Measurements from ENCODE around the gene ZMYM2.

ZMYM2 gene

DNA sequence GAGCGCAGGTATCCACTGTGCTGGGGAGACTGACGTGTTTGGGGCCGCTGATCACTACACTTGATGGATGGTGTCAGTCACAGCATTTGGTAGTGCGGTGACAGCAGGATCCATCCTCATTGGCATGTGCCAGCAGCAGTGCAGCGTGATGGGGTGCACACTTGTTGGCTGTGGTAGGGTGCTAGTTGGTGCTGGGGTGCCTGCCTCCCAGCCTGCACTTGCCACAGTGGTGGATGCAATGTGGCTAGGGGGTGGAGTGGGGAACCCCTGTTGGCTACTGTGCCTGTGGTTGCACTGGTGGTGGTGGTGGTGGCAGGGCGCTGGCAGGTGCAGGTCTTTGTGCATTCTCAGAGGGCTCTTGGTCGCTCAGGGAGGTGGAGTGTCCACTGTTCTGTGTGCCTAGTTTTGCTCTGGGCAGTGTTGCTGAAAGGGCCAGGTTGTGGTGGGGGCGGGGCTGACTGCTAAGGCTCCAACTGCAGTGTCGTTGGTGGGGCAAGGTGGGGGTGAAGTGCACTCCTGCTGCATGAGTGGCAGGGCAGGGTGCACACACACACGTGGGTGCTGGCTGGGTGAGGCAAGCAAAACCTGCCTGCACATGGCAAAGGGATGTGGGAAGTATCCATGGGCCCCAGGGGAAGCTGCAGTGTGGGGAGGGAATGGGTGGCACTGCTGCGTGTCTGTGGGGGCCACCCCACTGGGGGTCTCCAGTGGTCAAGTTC is 84.8 kb downstream of the ZMYM2 start:
- DNase-seq (ENCODE audit: extremely low read depth in 1 of 2, low read depth in 1 of 2): no peak

DNA sequence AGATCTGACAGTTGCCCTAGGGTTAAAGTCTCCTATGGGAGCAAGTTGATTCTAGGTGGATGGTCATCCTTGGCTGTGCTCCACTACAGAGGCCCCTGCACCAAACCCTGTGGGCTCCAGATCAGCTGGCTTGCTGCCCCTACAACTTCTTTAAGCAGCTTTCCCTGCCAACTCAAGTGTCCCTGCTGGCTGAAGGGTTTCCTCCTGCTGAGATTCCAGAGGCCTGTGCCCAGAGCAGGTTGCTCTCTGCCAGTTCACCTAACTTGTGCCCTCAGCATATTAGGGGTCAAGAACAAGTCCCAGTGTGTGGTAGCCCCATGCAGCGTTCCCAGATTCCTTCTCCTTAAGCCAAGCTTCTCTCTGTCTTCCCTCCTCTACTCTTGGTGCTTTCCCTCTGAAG is 85.6 kb downstream of the ZMYM2 start:
- DNase-seq (ENCODE audit: extremely low read depth in 1 of 2, low read depth in 1 of 2): no peak

DNA sequence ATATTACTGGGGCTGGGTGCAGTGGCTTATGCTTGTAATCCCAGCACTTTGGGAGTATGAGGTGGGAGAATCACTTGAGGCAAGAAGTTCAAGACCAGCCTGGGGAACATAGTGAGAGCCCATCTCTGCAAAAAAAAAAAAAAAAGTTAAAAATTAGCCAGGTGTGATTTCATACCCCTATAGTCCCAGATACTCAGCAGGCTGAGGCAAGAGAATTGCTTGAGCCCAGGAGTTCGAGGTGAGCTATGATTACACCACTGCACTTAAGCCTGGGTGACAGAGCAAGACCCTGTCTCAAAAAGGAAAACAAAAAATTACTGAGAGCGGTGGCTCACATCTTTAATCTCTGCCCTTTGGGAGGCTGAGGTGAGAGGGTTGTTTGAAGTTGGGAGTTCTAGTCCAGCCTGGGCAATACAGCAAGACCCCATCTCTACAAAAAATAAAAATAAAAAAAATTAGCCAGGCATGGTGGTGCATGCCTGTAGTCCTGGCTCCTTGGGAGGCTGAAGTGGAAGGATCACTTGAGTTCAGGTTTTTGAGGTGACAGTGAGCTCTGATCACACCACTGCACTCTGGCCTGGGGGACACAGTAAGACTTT is 87.5 kb downstream of the ZMYM2 start:
- DNase-seq (ENCODE audit: extremely low read depth in 1 of 2, low read depth in 1 of 2): no peak

DNA sequence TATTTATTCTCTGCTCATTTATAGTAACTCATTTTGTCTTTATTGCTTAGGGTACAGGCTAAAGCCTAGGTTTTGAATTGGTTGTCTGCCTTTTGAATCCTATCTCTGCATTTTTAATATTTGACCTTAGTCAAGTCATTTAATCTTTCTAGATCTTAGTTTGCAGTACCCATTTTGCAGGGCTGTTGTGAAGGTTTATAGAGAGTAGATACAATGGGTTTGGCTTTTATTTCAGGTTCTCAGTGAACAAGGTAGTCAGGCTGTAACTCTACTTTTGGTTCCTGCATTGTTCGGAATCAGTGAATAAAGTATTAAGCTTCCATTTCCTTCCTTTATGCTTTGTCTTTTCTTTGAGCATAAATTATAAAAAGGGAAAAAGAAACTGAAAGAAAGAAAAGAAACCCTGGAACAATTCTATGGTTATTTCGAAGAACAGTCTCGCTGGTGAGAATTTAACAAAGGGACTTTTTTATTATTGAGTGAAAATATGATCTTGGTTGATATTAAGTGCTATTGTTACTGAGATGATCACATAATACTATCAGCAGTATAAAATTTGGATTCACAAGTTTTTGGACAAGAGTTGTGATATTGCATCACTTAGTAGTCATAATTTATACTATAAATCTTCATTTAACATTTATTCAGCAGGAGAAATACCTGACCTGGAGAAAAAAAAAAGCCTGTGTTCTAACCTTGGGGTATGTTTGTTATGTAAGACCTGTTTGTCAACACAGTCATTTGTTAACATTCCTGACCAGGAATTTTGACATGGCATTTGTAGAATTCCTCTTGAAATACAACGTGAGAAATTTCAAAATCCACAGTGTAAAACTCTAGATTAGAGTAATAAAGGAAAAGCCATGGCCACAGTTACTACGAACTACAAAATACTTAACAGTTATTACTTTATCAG is 91.3 kb downstream of the ZMYM2 start:
- DNase-seq (ENCODE audit: extremely low read depth in 1 of 2, low read depth in 1 of 2): no peak

DNA sequence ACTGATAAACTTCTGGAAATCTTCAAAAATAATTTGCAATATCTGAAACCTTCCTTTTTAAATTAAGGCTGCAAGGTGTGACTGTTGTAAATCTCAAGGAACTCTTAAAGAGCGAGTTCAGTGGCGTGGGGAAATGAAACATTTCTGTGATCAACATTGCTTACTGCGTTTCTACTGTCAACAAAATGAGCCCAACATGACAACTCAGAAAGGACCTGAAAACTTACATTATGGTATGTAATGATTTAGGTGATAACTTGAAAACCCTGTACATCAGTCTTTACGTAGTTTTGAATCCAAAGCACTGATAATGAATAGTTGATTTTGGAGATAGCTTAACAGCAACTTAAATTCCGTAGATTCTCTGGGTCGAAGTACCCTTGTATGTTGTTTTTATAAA is 92.8 kb downstream of the ZMYM2 start:
- no peak for DNase-seq (ENCODE audit: extremely low read depth in 1 of 2, low read depth in 1 of 2)

DNA sequence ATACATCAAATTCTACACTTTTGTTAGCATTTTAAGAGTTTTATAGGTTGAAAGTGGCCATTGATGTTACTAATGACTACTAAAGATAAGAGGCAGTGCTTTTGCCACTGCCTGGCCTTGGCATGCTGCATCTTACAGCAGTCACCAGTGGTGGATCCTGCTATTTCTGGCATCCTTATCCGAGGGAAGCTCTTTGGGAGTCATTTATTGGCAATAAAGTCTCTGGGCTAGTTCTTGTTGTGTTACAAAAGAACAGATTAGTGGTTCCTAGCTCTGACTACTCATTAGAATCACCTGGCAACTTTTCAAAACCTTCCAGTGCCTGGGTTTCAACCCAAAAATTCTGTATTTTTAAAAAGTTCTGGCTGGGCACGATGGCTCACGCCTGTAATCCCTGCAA is 94.5 kb downstream of the ZMYM2 start:
- DNase-seq (ENCODE audit: extremely low read depth in 1 of 2, low read depth in 1 of 2): no peak

DNA sequence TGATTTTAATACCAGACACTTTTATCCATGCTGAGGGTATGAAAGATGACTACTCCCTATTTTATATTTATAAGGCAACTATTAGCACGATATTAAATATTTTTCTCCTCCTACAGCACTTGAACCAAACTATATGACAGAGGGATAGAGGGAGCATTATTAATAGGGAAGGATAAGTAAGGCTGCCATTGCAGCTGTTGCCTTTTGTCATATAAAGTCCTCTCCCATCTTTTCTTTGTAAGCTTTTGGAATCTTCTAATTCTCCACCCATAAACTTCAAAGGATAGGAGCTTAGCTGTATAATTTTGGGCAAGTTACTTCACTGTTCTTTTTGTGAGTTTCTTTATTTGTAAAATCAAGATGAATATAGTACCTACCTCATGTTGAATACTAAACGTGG is 95.4 kb downstream of the ZMYM2 start:
- DNase-seq (ENCODE audit: extremely low read depth in 1 of 2, low read depth in 1 of 2): no peak

DNA sequence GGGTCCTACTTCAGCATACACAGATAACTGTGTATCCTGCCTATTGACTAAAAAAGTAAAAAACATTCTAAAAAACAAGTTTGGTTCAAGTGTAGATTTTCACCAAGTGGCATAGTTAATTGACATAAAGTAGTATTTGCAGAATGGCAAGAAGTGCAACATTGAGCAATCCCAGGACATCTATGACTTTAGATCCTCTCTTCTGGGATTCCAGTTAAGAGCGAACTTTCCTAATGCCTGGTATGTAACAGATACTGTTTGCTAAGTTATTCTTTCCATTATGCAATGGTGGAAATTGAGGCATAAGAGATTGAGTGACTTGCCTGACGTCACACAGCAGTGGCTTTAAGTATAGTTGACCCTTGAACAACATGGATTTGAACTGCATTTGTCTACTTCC is 96.1 kb downstream of the ZMYM2 start:
- DNase-seq (ENCODE audit: extremely low read depth in 1 of 2, low read depth in 1 of 2): no peak

DNA sequence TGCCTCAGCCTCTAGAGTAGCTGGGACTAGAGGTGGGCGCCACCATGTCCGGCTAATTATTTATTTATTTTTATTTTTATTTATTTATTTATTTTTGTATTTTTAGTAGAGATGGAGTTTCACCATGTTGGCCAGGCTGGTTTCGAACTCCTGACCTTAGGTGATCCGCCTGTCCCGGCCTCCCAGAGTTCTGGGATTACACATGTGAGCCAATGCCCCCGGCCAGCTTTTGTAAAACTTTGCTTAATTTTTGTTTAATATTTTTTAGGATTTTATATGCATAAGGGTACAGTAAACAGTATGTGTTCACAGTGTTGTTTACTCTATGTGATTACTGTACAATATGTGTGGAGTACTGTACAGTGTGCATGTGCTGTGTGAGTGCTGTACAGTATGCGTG is 98.7 kb downstream of the ZMYM2 start:
- DNase-seq (ENCODE audit: extremely low read depth in 1 of 2, low read depth in 1 of 2): no peak

DNA sequence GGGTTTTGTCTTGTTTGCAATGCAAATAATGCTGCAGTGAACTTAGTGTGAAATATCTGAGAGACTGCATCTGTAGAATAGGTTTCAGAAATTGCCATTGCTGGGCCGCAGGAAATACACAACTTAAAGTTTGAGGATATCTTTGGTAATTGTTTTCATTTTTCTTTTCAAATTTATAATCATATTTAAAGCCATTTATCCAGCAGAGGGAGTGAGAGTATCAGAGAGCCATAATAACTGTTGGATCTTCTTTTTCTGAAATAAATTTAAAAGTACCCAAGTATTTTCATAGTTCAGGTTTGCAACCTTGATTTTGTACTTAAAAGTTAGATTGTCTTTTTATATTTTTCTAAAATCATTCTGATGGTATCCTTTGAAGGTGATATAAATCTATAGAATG is 99.4 kb downstream of the ZMYM2 start:
- no peak for DNase-seq (ENCODE audit: extremely low read depth in 1 of 2, low read depth in 1 of 2)

DNA sequence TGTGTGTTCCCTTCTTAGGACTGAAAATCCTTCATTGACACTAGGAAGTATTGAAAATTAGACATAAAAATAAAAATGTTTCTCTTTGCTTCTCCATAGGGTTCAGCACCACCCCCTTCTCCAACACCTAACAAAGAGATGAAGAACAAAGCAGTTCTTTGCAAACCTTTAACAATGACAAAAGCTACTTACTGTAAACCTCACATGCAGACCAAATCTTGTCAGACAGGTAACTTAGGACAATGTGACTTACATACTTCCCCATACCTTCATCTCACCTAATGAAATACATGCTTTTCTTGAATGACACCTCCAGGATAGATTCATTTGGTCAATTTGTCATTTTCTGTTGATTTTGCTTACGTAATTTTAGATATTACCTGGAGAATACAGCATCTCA is 99.9 kb downstream of the ZMYM2 start:
- DNase-seq (ENCODE audit: extremely low read depth in 1 of 2, low read depth in 1 of 2): no peak

DNA sequence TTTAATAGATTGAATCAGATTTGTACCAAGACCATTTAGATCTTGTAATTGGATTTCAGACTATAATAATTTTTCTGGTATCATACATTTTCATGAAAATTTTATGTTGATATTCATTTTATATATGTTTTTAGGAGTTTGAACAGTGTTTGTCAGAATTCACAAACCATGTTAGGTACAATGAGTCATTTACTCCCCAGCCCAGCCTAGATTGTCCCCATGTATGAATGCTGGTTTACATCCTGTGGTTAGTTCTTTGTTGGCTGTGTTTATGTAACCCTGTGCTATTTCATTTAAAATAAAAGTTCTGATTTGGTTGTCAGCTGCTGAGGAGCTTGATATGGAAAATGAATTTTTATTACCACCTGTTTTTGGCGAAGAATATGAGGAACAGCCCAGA is 105.6 kb downstream of the ZMYM2 start:
- DNase-seq (ENCODE audit: extremely low read depth in 1 of 2, low read depth in 1 of 2): no peak

DNA sequence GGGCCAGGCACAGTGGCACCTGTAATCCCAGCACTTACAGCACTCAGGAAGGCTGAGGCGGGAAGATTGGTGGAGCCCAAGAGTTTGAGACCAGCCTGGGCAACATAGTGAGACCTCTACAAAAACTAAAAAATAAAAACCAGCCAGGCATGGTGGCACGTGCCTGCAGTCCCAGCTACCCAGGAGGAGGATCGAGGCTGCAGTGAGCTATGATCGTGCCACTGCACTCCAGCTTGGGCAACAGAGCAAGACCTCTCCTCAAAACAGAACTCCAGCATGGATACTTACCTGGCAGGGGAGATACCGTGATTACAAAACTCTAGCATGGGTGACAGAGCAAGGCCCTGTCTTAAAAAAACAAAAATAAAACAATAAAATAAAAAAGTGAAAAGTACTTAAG is 107.0 kb downstream of the ZMYM2 start:
- no peak for DNase-seq (ENCODE audit: extremely low read depth in 1 of 2, low read depth in 1 of 2)

DNA sequence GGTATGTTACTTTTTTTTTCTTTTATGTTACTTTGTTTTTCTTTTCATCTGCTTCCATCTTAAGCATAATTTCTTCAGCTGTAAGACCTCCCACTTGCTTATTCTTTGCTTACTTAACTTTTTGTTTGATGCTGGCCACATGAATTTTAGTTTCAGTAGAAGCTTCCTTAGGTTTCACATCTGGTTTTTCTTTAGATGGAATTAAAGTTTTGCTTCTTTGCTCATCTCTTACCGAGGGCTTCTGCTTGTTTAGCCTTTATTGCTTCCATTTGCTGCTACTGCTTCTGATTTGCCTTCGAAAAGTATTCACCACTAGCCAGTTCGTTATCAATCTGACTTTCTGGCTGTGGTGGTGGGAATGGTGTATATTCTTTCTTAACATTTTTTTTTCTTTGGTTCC is 111.4 kb downstream of the ZMYM2 start:
- no peak for DNase-seq (ENCODE audit: extremely low read depth in 1 of 2, low read depth in 1 of 2)

DNA sequence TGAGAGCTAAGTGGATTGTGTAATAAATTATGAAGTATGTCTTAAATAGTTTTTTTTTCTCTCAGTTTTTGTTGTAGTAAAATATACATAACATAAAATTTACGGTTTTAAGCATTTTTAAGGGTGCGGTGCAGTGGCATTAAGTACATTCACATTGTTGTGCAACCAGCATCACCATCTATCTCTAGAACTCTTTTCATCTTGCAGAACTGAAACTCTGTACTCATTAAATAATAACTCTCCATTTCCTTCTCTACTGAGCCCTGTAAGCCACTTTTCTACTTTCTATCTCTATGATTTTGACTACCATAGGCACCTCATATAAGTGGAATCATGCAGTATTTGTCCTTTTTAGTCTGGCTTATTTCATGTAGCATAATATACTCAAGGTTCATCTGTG is 115.2 kb downstream of the ZMYM2 start:
- DNase-seq (ENCODE audit: extremely low read depth in 1 of 2, low read depth in 1 of 2): no peak

DNA sequence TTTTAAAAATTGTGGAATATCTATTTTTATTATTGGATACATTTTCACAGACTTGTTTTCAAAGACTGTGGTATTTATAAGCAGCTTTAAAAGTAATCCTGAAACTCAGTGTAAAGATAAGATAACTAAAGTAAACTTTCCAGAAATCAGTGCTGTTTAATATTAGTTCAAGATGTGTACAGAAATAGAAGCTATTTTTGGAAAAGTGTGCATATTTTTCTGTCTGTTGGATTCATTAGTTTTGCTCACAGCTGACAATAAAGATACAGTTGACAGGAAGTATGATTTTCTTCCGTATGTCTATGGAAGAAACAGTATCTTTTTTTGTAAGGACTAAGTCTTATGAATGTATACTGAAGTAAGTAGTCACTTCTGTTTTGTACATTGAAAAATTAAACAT is 116.4 kb downstream of the ZMYM2 start:
- DNase-seq (ENCODE audit: extremely low read depth in 1 of 2, low read depth in 1 of 2): no peak

DNA sequence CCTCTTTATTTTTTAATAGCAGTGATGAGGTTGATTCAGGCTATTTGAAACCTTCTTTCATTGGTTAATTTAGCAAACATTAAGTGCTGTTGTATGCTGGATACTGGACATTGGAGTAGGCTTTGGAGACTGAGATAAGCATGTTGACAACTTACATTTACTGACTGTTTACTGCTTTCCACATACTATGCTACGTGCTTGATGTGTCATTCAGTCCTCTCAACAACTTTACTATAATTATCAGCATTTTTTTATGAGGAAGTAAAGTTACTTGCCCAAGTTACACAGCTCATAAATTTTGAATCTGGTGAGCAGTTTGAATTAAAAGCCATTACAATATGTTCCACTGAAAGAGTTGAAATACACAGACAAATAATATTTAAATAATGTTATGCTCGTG is 118.6 kb downstream of the ZMYM2 start:
- DNase-seq (ENCODE audit: extremely low read depth in 1 of 2, low read depth in 1 of 2): no peak

DNA sequence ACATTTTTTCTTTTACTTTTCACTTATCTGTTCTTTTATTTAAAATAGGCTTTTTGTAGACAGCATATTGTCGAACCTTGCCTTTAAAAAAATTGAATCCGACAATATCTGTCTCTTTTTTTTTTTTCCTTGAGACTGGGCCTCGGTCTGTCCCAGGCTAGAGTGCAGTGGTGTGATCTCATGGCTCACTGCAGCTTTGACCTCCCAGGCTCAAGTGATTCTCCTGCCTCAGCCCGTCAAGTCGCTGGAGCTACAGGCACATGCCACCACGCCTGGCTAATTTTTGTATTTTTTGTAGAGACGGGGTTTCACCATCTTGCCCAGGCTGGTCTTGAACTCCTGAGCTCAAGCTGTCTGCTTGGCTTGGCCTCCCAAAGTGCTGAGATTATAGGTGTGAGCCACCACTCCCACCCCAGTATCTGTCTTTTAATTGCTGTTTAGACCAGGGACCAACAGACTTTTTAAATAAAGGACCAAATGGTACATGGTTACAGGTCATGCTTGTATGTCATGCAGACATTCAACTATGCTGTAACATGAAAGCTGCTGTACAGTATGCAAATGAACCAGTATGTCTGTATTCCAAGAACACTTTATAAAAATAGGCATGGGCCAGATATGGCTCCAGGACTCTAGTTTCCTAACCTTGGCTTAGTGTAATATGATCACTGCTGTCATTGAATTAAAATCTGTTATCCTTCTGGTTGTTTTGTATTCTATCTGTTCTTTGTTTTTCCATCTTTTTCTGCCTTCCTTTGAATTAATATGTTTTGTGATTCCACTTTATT is 122.0 kb downstream of the ZMYM2 start:
- DNase-seq (ENCODE audit: extremely low read depth in 1 of 2, low read depth in 1 of 2): no peak

DNA sequence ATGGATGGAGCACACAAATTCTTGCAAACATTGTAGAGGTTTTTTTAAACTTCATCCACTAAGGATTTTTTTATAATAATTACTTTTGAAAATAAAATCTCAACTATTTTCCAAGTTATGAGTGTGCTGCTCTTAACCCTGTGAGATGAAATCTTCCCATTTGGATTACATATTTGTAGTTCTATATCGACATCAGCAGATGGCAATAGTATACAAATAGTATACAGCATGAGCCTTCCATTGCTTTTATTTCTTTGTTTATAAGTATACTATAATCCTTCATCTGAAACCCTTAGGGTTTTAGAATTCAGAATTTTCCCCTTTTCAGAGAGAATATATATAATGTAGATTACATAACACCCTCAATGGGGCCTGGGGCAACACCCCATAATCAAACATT is 131.8 kb downstream of the ZMYM2 start:
- DNase-seq (ENCODE audit: extremely low read depth in 1 of 2, low read depth in 1 of 2): no peak

DNA sequence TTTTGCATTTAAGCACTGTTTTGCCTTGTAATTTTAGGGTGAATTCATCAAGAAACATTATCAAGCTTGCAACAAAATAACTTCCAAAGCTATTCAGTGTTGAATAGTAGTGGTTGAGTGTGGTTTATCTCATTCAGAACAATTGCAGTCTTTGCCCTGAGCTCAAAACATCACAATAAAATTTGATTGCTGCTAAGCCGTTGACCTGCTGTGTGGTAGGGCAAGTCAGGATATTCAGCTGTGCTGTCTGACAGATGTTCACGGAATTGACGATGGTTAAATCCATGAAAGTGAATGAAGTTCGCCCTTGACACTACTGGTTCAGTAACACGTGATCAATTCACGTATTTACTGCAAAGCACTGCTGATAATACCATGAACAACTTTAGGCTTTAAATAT is 135.4 kb downstream of the ZMYM2 start:
- DNase-seq (ENCODE audit: extremely low read depth in 1 of 2, low read depth in 1 of 2): no peak

DNA sequence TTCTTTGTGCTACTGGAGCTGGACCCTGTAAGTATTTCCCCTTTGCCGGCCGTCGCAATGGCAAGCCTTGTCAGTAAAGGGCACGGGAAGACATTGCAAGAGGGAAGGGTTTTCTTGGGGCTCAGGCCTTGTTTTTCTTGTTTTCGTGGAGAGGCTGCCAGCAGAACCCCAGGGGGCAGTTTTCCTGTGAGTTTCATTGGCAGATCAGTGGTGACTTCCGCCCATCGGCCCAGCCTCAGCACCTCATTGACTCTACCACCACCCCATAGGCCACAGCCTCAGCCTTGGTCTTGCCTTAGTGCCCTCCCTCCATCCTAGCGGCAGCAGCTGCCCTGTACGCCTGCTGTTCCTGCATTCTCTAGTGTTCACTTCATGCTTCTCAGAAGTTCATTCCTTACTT is 140.8 kb downstream of the ZMYM2 start:
- DNase-seq (ENCODE audit: extremely low read depth in 1 of 2, low read depth in 1 of 2): no peak
